NCI-H2196 treated with DMSO at 0.1 percent for 48 hours (cell line): ENCODE data around the gene CA5A.

Experiments used
- DNase-seq: peaks from one replicate; lab custom pipeline; 2025; ENCODE audit not compliant: unreplicated experiment; lab: John Stamatoyannopoulos, UW

CA5A gene

DNA sequence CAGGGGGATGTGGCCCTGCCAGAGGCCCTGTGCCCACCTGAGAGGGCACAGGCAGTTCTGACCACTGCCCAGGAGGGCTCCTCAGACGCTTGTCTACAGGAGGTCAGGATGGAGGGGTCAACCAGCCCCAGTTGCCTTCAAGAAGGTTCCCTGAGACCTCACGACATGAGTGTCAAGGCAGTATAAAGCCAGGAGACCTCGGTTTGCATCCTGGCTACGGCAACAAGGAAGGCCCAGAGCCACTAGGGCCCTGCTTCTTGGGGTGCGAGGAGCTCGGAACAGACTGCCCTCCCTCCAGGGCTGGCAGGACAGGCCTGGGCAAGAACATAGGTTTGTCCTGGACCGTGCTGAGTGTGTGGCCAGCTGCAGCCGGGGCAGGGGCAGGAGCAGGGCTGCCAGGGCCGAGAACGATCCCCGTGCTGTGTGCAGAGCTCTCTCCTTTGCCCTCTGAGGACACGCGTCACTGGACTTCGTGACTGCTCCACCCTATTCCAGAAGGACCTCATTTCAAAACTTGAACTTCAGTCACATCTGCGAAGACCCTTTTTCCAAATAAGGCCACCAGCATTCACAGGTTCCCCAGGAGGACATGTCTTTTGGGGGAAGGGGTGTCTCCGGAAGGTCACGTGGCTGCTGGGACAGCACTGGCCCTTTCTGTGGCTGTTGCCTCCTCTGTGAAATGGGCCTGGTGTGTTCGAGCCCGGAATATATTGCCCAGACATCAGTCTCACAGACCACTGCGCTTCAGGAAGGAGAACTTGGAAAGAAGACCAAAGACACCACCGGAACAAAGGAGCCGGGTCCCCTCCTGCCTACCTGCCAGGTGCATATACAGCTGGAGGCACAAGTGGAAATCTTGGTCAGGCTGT, 94.8 kb downstream of the CA5A start:
- no peak for DNase-seq

DNA sequence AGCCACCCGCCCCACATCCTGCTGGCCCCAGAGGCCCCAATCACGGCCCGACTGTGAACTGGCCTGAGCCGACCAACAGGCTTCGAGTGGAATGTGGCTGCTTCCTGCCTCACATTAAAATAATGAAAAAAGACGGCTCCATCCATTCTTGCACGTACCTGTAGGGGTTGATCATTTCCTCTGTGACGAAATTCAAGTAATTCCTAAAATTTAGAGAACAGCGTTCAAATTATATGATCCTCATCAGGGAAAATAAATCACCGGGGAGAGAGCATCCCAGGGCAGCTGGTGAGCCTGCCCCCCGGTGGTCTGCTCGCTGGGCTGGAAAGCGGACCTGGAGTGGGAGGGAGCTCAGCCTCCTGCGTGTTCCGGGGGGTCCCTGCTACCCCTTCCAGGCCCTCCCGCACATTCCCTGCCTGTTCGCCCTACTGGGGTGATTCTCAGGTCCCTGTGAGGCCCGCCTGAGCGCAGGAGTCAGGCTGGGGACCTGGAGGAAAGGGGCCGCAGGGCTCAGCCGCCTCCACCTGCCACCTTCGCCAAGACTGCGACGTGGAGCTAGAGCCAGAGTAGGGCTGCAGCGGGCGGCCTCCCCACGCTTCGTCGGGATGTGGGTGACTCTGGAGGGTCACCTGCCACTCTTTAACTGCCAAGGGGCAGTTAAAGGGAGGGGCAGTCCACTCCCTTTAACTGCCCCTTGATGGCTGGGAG, 95.9 kb downstream of the CA5A start:
- DNase-seq = no peak

DNA sequence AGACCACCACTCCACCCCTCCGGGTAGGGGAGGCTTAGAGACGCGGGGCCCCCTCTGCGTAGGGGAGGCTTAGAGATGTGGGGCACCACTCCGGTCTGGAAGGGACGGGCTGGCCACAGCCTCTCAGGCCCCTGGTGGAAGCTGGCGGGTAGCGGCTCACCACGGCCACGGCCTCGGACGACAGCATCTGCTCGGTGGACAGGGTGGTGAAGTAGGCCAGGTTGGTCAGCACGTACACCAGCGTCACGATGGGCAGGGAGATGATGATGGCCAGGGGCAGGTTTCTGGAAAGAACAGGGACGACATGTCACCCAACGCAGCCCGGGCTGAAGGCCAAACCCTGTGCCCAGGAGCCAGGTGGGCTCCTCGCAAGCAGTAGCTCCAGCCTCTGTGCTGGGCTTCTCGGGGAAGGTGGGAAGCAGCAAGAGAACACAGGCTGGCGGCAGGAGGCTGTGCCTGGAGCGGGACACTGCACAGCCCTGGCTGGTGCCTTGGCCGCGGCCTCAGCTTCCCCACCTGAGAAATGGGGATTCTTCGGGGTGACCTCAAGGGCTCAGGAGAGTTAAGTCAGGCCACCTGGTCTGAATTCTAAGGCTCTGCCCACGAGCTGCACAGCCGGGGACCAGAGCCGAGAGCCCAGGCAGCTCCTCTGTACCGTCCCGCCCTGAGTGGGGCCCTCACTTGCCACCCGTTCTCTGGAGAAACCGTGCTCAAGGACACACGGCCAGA, 96.6 kb downstream of the CA5A start:
- no peak for DNase-seq

DNA sequence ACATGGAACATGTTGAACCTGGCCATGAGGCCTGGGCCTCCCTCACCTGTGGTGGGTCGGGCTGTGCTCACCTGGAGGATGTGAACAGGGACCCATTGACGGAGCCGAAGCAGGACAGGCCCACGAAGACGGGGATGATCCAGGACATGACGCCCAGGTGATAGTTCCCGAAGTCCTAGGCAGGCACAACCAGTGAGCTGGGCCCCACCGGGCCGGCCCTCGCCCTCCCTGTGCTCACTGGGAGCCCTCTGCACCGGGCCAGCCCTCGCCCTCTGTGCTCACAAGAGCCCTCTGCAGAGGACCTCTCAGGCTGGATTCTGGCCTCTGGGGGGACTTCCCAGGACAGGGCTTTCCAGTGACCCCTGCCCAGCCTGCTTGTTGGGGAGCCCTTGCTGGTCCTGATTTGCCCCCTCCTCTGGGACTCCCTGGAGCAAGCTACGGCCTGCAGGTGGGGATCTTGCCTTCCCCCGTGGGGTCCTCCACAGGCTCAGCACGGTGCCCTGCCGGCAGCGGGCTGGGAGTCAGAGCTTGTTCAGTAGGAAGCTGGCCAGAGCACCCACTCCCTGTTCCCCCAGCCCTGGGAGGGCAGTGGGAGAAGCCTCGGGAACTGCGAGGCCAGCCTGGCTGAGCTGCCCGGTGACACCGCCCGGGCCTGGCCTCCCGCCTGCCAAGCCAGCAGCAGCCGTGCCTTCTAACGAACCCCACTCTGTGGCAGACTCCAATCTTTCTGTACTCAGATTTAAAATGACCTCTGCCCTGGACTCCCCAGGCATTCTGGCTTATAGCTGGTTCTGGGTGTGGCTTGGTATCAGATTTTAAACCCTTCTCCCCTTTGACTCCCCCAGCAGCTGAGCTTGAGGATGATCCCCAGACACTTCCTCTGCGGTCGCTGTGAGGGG, 97.4 kb downstream of the CA5A start:
- no peak for DNase-seq
